Spleen (tissue), 11 donors: ENCODE results near the gene COL27A1. TPM values are rescaled to one million over a fixed set of nuclear protein-coding genes. Genes with fewer than 3 reads are reported as not detected.

ENCODE experiments used
- DNase-seq: peaks from one replicate; pipeline ENCODE4 v3.0.0-alpha.2; 2020
- H3K27ac ChIP-seq, 8 donors: fragments of 200-600 bp; sonication (generic) in 7 of 8; 1 replicate in 4 of 8; 2 replicates in 4 of 8; pipeline versions ENCODE4 v1.5.0 to v1.8.0; 2016 to 2021; ENCODE audit warnings: inconsistent platforms in 4 of 8, mild to moderate bottlenecking in 4 of 8, moderate library complexity in 1 of 8
- H3K27me3 ChIP-seq, 7 donors: fragments of 200-600 bp; sonication (generic) in 6 of 7; replicated peaks in 1 of 7; 1 replicate in 4 of 7; 2 replicates in 3 of 7; pipeline versions ENCODE4 v1.5.0 to v1.8.0; 2016 to 2021; ENCODE audit warnings: inconsistent platforms in 3 of 7, mild to moderate bottlenecking in 1 of 7
- H3K36me3 ChIP-seq, 6 donors: fragments of 200-600 bp; sonication (generic) in 5 of 6; 1 replicate in 4 of 6; 2 replicates in 2 of 6; pipeline versions ENCODE4 v1.5.0 to v1.8.0; 2016 to 2021; ENCODE audit warnings: inconsistent platforms in 2 of 6
- H3K4me1 ChIP-seq, 6 donors: fragments of 200-600 bp; sonication (generic) in 5 of 6; 1 replicate in 3 of 6; 2 replicates in 3 of 6; pipeline versions ENCODE4 v1.5.0 to v1.8.0; 2016 to 2021; ENCODE audit warnings: inconsistent platforms in 3 of 6
- H3K4me3 ChIP-seq, 8 donors: fragments of 200-600 bp; sonication (generic) in 7 of 8; 1 replicate in 4 of 8; 2 replicates in 4 of 8; pipeline versions ENCODE4 v1.5.0 to v1.8.0; 2016 to 2021; ENCODE audit warnings: inconsistent platforms in 4 of 8, mild to moderate bottlenecking in 4 of 8, moderate library complexity in 2 of 8
- H3K9me3 ChIP-seq, 8 donors: fragments of 200-600 bp; sonication (generic) in 7 of 8; 1 replicate in 4 of 8; 2 replicates in 4 of 8; pipeline versions ENCODE4 v1.5.0 to v1.8.0; 2016 to 2021; ENCODE audit warnings: inconsistent platforms in 4 of 8
- CTCF ChIP-seq, 11 experiments: fragments of 200-600 bp in 7 of 11; fragments of 450-650 bp in 4 of 11; sonication (generic) in 4 of 11; IDR thresholded peaks in 8 of 11; conservative IDR thresholded peaks in 3 of 11; 1 replicate in 7 of 11; 2 replicates in 4 of 11; pipeline versions ENCODE4 v1.4.0 to v1.8.0; 2016 to 2021; ENCODE audit warnings: antibody characterized with exemption in 11 of 11, inconsistent platforms in 4 of 11, mild to moderate bottlenecking in 1 of 11
- POLR2A ChIP-seq, 3 donors: fragments of 450-650 bp; IDR thresholded peaks; one replicate each; pipeline ENCODE4 v1.5.1; 2017; ENCODE audit warnings: antibody characterized with exemption in 3 of 3, mild to moderate bottlenecking in 1 of 3
- POLR2AphosphoS5 ChIP-seq, 3 donors: sonication (generic); formaldehyde crosslinking; IDR thresholded peaks; one replicate each; pipeline ENCODE4 v1.5.1; 2017; ENCODE audit warnings: antibody characterized with exemption in 3 of 3
- whole genome bisulfite sequencing, 5 donors: extraction: QIAGEN DNeasy Blood & Tissue Kit in 3 of 5; methylation state at CpG; one replicate each; pipeline versions ENCODE4 v1.1.5 to v1.1.7; 2013 to 2018; 5-methylcytosine and 5-hydroxymethylcytosine counted together
- intact Hi-C: fragments of 100-400 bp; cut with DNase I; formaldehyde crosslinking; loops from one replicate; pipeline ENCODE4 v1.15.0; 2023; ENCODE audit warnings: low total_unique reads
- polyA plus RNA-seq, 3 donors: library from polyadenylated mRNA; stranded (reverse); fragments of 200-250 nt; gene quantifications; one replicate each; pipeline ENCODE4 v1.2.1, GENCODE V29; 2013
- total RNA-seq, 7 donors: library from RNA; depleted of rRNA in 3 of 7; stranded (reverse); fragments of >200 nt in 3 of 7; fragmentation: NEBNext Ultra II Directional in 4 of 7; extraction: Animal tissue kit (Norgen Biotek cat#: 25700) in 4 of 7; gene quantifications; one replicate each; pipeline versions ENCODE4 v1.1.0 to v1.2.1, GENCODE V29; 2016 to 2021
- donor health status: healthy with polysubstance abuse.
- donor health status: DM: no; HTN: no; CAD: no; lungs with moderate emphysema.
- donor health status: DM: no; HTN: no; CAD: no.
- donor health status: Bipolar disorder and iron deficiency.
- donor health status: healthy.
- donor health status: DM: no; HTN: no; CAD: no.
- donor health status: DM: yes; HTN: yes; CAD: no.

The COL27A1 gene
- total and polyA plus RNA-seq, 10 donors = 2.1 to 23.4 (median 6.1) TPM

DNA sequence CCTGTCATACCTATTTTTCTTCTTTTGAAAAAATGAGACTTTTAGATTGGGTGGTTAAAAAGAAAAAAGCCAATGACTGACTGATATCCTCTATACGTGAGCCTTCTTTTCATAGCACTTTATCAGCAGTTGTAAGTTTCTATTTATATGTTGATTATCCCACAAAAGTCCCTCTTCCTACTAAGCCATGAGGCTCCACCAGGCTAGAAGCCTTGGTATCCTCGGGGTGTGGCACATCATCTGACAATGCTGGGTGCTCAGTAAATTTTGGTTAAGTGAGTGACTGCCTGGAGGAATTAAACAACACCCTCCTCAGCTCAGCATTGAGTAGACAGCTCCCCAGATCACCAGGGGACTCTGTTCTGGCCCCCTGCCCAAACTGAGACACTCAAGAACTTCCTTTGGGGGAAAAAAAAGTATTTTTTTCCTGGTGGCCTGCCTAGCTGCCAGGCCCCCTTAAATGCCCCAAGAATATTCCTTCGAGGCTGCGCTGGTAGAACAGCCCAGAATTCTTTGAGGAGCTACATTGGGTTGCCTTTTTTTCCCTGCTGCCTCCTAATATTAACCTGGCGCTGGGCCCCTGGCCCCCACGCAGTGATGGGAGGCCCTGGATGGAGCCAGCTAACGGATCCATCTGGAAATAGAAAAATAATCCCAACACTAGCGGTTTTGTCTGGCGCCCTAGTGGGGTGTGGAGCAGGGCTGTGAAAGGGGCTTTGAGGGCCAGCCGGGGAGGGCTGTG, 23.4 kb upstream of the COL27A1 start:
- H3K27ac ChIP-seq = no peak overlapping the region
- WGBS, 5 donors = 75 to 87% (median 84%) methylated on average over 8 to 10 of the region's 10 CpGs
- peaks cover 0 to 26% (median 0%) of the 10 kb centered on the region in 7 donors for H3K27me3 ChIP-seq
- intact Hi-C loops = no loop called here
- H3K9me3 ChIP-seq = peaks cover 0 to 14% (median 11%) of the 10 kb centered on the region in 8 donors
- H3K4me1 ChIP-seq = no peaks in the 10 kb centered on the region
- H3K4me3 ChIP-seq = no peak overlapping the region
- no peaks in the 10 kb centered on the region for H3K36me3 ChIP-seq
- TF ChIP-seq POLR2AphosphoS5 (IDR thresholded peaks at IDR 0.05) (no peak), POLR2A (IDR thresholded peaks at IDR 0.05) (no peak), CTCF (IDR thresholded peaks at IDR 0.05 in 8 of 11, conservative IDR thresholded peaks at IDR 0.05 in 3 of 11) (no peak)
- DNase-seq = no peak

GRCh38 chr9:114132550-114132918, 22.8 kb upstream of the COL27A1 start:
- Histone ChIP-seq H3K9me3 (peaks cover 0 to 8% (median 6%) of the 10 kb centered on the region in 8 donors), H3K4me1 (no peaks in the 10 kb centered on the region), H3K27ac (no peak overlapping the region), H3K4me3 (no peak overlapping the region), H3K27me3 (peaks cover 0 to 28% (median 0%) of the 10 kb centered on the region in 7 donors), H3K36me3 (no peaks in the 10 kb centered on the region)
- 76 to 95% (median 86%) methylated on average over 6 to 7 of the region's 7 CpGs for WGBS, 5 donors
- intact Hi-C loops = no loop called here
- TF ChIP-seq POLR2A (IDR thresholded peaks at IDR 0.05) = no peak
- DNase-seq = no peak

DNA sequence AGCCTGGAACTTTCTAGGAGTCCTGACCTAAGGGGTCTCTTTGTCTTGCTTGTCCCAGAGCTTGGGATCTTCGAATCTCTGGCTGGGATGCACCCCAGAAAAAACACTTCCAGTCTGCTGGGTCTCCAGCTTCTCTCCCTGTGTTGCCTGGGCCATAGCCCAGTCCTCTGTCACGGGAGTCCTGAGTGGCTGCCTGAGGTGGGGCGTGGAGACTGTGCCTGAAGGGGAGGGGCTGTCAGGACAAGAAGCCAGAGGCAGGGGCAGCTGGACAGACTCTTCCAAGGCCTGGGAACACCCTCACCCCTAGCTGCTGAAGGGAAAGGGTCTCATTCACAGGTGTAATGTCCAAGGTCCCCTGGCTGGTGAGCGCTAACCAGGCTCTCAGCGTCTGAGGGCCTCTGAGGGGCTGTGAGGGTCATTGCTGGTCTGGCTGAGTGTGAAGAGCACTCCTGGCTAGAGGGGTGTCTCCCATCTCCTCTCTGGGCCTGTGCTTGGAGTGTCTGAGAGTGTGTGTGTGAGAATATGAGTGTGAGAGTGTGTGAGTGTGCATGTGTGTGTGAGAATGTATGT, 20.4 kb upstream of the COL27A1 start:
- H3K4me3 ChIP-seq = no peak overlapping the region
- H3K9me3 ChIP-seq = no peaks in the 10 kb centered on the region
- H3K4me1 ChIP-seq = peaks cover 0 to 9% (median 0%) of the 10 kb centered on the region in 6 donors
- TF ChIP-seq POLR2A (IDR thresholded peaks at IDR 0.05) = no peak
- TF ChIP-seq POLR2AphosphoS5 (IDR thresholded peaks at IDR 0.05) = no peak
- TF ChIP-seq CTCF (IDR thresholded peaks at IDR 0.05 in 8 of 11, conservative IDR thresholded peaks at IDR 0.05 in 3 of 11) = no peak
- DNase-seq = no peak
- H3K27ac ChIP-seq = no peak overlapping the region
- 63 to 89% (median 73%) methylated on average over 5 of the region's 5 CpGs for WGBS, 5 donors
- H3K36me3 ChIP-seq = no peaks in the 10 kb centered on the region
- intact Hi-C loops = no loop called here
- peaks cover 0 to 44% (median 0%) of the 10 kb centered on the region in 7 donors for H3K27me3 ChIP-seq

GRCh38 chr9:114137831-114138230, 17.5 kb upstream of the COL27A1 start:
- Histone ChIP-seq H3K4me3 (no peak overlapping the region), H3K4me1 (peaks cover 0 to 9% (median 0%) of the 10 kb centered on the region in 6 donors), H3K27ac (no peak overlapping the region), H3K9me3 (no peaks in the 10 kb centered on the region), H3K27me3 (peaks cover 0 to 41% (median 0%) of the 10 kb centered on the region in 7 donors), H3K36me3 (no peaks in the 10 kb centered on the region)
- no peak for DNase-seq
- intact Hi-C loops = no loop called here
- TF ChIP-seq CTCF (IDR thresholded peaks at IDR 0.05 in 8 of 11, conservative IDR thresholded peaks at IDR 0.05 in 3 of 11) (no peak), POLR2AphosphoS5 (IDR thresholded peaks at IDR 0.05) (no peak), POLR2A (IDR thresholded peaks at IDR 0.05) (no peak)
- 69 to 82% (median 74%) methylated on average over 6 of the region's 6 CpGs for WGBS, 5 donors
